NCI-H2196 (cell line): Measurements from ENCODE around the gene UPK3A.
"Not testable (repeated sequence)": the region's sequence is repeated elsewhere in the genome, so short reads cannot be mapped to it uniquely, and the experiment has no call there.

Experiments
- DNase-seq: peaks from one replicate; lab custom pipeline; 2025; ENCODE audit not compliant: unreplicated experiment; lab: John Stamatoyannopoulos, UW

Gene UPK3A

GRCh38 chr22:45254789-45255278 is 29.9 kb upstream of the UPK3A start:
- no peak for DNase-seq

- not testable (repeated sequence) for DNase-seq
Measured at GRCh38 chr22:45257941-45258340, 26.8 kb upstream of the UPK3A start.

GRCh38 chr22:45259754-45260394 is 24.9 kb upstream of the UPK3A start:
- no peak for DNase-seq

GRCh38 chr22:45260395-45260759 is 24.4 kb upstream of the UPK3A start:
- DNase-seq, result not testable (repeated sequence)

GRCh38 chr22:45261407-45262088 is 23.2 kb upstream of the UPK3A start:
- DNase-seq, result peak; percentile 64

GRCh38 chr22:45262195-45262930 is 22.4 kb upstream of the UPK3A start:
- DNase-seq, result no peak

- DNase-seq, result no peak
Measured at GRCh38 chr22:45262931-45263462, 21.8 kb upstream of the UPK3A start.

- no peak for DNase-seq
Measured at GRCh38 chr22:45263463-45264269, 21.1 kb upstream of the UPK3A start.

GRCh38 chr22:45265535-45265934 is 19.2 kb upstream of the UPK3A start:
- DNase-seq, result no peak

GRCh38 chr22:45268167-45268957 is 16.4 kb upstream of the UPK3A start:
- DNase-seq, result peak; percentile 41

- DNase-seq, result peak; percentile 88
Measured at GRCh38 chr22:45268958-45269844, 15.5 kb upstream of the UPK3A start.

- no peak for DNase-seq
Measured at GRCh38 chr22:45270095-45271020, 14.4 kb upstream of the UPK3A start.

- no peak for DNase-seq
Measured at GRCh38 chr22:45271667-45272201, 13.0 kb upstream of the UPK3A start.

GRCh38 chr22:45272498-45272897 is 12.3 kb upstream of the UPK3A start:
- no peak for DNase-seq

GRCh38 chr22:45273452-45274075 is 11.2 kb upstream of the UPK3A start:
- no peak for DNase-seq

GRCh38 chr22:45276507-45277105 is 8.1 kb upstream of the UPK3A start:
- no peak for DNase-seq

- DNase-seq, result not testable (repeated sequence)
Measured at GRCh38 chr22:45277720-45278119, 7.0 kb upstream of the UPK3A start.
